Fibroblast of lung (primary cell): ENCODE results near the gene ENTR1.

ENCODE experiments used
- CTCF ChIP-seq, 2 donors: IDR thresholded peaks in 1 of 2; conservative IDR thresholded peaks in 1 of 2; 1 replicate in 1 of 2; 2 replicates in 1 of 2; pipeline ENCODE4 v1.5.1; 2011 to 2012; ENCODE audit warnings: low read length in 2 of 2, control low read depth in 1 of 2, inconsistent platforms in 1 of 2, low read depth in 1 of 2, mild to moderate bottlenecking in 1 of 2
- EZH2 ChIP-seq: IDR thresholded peaks from 2 replicates; pipeline ENCODE4 v1.5.1; 2012; ENCODE audit warnings: low read length, control low read depth, mild to moderate bottlenecking; ENCODE audit errors: missing control alignments

GRCh38 chr9:136447173-136447778, 36.9 kb upstream of the ENTR1 start:
- TF ChIP-seq CTCF (conservative IDR thresholded peaks at IDR 0.05 in 1 of 2, IDR thresholded peaks at IDR 0.05 in 1 of 2; ENCODE audit: low read depth in 1 of 2, low read length in 2 of 2) (no peak), EZH2 (no peak)
